Posterior cingulate gyrus (tissue), 11 donors: ENCODE measurements around the gene AANAT.

Experiments used
- DNase-seq, 10 donors: peaks; one replicate each; pipeline versions ENCODE4 v3.0.0 to v3.0.0-alpha.2; 2020 to 2021; ENCODE audit warnings: mixed read lengths in 3 of 10
- intact Hi-C: fragments of 100-400 bp; cut with DNase I; formaldehyde crosslinking; loops from one replicate; pipeline ENCODE4 v1.15.1; 2023

AANAT gene

DNA sequence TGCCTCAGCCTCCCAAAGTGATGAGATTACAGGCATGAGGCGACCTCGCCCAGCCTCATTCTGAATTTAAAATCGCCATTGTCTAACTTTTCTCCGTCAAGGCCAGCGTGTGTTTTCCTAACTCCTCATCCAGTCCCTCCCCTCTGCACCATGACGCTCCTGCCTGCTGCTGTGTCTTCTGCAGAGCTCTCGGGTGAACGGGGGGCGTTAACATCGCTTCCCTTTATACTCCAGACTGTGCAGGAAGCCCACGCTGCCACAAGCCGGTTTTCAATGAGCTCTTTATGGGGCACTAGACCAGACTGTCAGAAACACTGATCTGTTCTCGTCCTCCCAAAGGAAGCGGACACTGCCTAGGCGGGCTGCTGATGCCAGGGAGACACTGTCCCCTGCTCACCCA lies 13.2 kb downstream of the AANAT start:
- no peak for DNase-seq
- intact Hi-C loops = no loop called here

- peak in 2 of 10 donors; percentile 34 for DNase-seq
- intact Hi-C loops = no loop called here
Observed at GRCh38 chr17:76481071-76481655, 13.8 kb downstream of the AANAT start.

- DNase-seq = no peak
- intact Hi-C loops = no loop called here
Observed at GRCh38 chr17:76484228-76484725, 16.9 kb downstream of the AANAT start.

GRCh38 chr17:76485569-76485968 lies 18.2 kb downstream of the AANAT start:
- DNase-seq = peak in 6 of 10 donors; percentile 40 to 72 (median 44)

DNA sequence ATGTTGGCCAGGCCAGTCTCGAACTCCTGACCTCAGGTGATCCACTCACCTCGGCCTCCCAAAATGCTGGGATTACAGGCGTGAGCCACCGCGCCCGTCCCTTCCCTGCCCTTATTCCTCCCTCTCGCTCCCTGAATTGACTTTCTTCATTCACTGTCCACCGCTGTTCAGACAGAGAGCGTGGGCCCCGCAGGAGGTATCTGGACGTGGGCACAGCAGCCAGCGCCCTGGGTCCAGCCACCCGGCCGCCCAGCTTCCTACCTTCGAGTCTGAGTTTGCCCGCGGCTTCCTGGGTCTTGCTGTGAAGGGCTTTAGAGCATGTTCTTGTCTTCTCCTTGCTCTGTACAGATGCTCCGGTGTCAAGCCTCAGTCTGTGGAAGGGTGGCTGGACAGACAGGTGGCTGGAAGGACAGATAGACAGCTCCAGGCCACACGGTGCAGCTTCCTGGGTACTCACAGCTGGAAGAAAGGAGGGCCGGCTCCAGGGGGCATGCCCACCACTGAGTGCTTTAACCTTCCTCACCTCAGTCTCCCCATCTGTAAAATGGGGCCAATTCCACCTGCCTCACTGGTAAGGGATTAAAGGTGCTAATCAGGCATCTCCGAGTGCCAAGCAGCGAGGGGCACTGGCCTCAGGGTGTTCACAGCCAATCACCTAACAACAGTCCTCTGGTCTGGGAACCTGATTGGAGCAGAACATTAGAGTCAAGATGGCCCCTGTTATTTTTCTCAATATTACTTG lies 20.2 kb downstream of the AANAT start:
- no peak for DNase-seq

More at GRCh38 chr17:76485569-76485968, 18.2 kb downstream of the AANAT start:
- intact Hi-C loops = no loop called here

GRCh38 chr17:76490112-76490710 lies 22.8 kb downstream of the AANAT start:
- no peak for DNase-seq
- intact Hi-C loops = no loop called here

More for the DNA sequence above, 20.2 kb downstream of the AANAT start:
- intact Hi-C loops = no loop called here

DNA sequence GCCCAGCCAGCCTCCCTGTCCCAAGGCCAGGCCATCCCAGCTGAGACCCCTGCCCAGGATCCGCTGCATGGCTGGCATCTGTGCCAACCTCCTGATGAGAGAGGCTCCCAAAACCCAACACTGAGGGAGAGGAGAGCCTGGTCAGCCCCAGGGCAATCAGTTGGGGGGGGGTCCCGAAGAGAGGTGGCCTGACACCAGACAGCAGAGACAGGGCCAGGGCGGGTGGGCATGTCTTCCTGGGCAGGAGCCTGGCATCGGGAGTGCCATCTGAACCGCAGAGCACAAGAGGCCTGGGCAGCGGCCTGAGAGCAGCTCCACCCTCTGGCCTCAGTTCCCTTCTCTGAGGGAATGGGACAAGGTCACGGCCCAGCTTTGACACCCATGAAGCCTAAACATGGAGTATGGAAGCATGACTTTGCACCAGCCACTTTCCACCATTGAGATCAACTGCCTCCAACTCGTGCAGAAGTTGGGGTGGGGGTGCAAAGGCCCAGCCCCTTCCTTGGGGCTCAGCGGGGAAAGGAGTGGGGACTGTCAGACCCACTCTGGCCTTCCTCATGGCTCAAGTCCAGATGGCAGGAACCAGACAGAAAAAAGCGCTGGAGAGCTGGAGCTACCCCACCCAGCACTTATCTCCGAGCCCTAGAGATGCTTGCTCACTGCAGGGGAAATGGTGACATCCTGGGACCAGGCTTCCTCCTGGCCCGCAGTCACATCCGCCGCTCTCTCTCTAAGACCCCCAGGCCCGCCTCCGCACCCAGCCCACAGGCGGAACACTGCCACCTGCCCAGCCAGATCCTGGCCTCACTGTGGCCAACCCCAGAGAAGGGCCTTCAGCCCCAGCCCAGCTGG lies 24.1 kb downstream of the AANAT start:
- no peak for DNase-seq
- intact Hi-C loops = no loop called here

GRCh38 chr17:76492123-76492988 lies 25.0 kb downstream of the AANAT start:
- DNase-seq = no peak
- intact Hi-C loops = no loop called here

GRCh38 chr17:76492989-76493501 lies 25.6 kb downstream of the AANAT start:
- peak in 2 of 10 donors; percentile 60 to 90 for DNase-seq
- intact Hi-C loops = no loop called here

GRCh38 chr17:76493505-76494167 lies 26.2 kb downstream of the AANAT start:
- DNase-seq = no peak
- intact Hi-C loops = no loop called here

DNA sequence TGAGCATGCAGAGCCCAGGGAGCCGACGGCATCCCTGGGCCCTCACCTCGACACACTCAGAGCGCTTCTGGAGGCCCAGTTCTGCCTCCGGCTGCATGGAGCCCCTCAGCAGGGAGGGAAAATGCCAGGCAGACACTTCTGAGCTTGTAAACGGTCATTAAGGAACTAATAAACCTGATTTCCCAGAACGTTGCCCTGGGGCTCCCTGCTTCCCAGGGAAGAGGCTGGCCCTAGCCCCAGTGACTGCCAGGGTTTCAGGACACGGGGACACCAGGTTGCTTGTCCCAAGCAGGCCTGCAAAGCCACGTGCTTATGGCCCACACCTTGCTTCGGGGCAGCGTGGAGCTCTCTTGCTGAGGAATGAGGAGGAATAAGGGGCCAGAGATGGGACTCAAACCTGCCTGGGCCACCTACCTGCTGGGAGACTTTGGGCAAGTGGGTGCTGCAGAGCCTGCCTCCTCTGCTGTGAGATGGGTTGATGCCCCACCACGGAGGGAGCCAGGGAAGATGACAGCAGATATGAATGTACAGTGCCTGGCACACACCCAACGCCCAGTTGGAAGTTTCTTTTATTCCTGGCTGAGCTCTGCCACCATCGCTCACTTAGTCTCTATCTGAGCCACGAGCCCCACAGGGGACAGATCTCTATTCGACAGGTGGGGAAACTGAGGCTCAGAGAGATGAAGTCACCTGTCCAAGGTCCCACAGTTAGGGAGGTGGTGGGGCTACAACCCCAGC lies 28.4 kb downstream of the AANAT start:
- intact Hi-C loops = no loop called here
- peak in 1 of 10 donors; percentile 31 for DNase-seq

GRCh38 chr17:76496464-76496863 lies 29.1 kb downstream of the AANAT start:
- no peak for DNase-seq
- intact Hi-C loops = no loop called here

- intact Hi-C loops = no loop called here
- DNase-seq = no peak
Observed at GRCh38 chr17:76497699-76497978, 30.2 kb downstream of the AANAT start.

DNA sequence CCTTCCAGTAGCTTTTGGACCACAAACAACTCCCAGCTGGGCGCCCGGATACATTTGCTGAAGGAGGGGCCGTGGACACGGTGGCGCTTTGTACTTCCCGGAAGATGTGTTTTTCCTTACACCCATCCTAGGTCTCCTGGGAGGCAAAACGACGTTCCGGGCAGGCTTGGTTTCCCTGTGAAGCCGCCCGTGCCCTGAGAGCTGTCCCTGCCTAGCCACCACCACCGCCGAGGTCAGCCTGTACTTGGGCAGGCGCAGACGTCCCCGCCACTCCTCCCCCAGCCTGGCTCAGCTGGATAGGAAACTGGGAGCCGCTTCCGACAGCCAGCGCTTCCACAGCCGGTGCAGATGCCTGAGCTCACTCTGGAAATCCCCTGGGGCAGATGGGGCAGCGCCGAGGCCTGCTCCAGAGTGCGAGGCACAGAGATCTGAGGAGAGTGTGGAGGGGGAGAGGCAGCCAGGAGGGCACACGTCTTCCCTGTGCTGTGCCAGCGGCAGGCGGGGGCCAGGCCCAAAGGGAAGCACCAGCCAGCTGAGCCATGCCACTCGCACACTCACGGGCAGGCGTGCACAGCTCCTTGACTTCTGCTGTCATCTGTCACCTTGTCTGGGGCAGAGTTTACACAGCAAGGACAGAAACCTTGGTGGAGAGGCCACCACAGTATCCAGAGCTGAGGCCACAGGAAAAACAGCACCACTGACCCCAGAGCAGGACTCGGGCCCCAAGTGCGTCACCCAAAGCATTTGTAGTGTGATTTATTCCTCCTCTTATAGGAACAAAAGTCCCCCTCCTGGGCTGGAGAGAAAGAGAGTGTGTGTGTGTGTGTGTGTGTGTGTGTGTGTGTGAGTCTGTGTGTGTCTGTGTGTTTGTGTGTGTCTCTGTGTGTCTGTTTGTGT lies 30.8 kb downstream of the AANAT start:
- intact Hi-C loops = no loop called here
- peak in 9 of 10 donors; percentile 31 to 93 (median 54) for DNase-seq

DNA sequence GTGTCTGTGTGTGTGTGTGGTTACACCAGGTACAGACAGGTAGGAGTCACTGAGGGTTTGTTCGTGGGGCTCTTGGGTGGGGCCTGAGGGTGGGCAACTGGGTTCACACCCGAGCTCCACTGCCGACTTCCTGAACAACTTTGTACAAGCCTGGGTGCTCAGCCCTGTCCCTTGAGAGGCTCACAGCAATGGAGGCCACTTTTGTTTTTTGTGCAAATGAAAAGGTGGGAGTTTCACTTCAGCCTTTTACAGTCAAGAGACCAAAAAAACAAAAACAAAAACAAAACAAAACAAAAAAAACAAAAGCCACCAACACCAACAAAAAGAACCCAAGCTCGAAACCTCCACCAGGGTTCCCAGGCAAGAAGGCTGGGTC lies 31.5 kb downstream of the AANAT start:
- intact Hi-C loops = no loop called here
- no peak for DNase-seq

DNA sequence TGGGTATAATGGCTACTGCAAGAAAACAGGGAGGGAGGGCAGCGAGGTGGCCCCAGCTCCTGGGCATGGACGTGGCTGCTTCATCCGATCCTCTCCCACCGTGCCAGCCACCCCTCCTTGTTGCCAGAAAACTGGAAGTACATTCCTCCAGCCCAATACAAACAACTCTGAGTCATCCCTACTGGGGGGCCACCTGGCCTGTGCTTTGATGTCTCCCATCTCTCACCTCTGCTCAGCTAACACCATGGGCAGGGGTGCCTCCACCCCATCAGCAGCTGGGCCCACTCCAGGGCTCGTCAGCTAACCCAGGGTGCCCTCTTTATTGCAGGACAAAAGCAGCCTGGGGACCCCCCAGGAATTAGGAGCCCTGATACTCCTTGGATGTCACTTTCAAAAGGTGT lies 31.9 kb downstream of the AANAT start:
- intact Hi-C loops = no loop called here
- DNase-seq = no peak

- no peak for DNase-seq
- intact Hi-C loops = no loop called here
Observed at GRCh38 chr17:76500074-76500746, 32.8 kb downstream of the AANAT start.
